ENCODE data around the gene UCP3. TPM values are rescaled to one million over a fixed set of nuclear protein-coding genes. Genes with fewer than 3 reads are reported as not detected.

UCP3 gene
- total RNA-seq, 2 experiments from 2014 or later, result 2.4 to 3.2 TPM

GRCh38 chr11:74005721-74006517, 3.0 kb downstream of the UCP3 start:
- intact Hi-C loops (cut with micrococcal nuclease; ENCODE audit: unreplicated experiment), result no loop called here
- H3K79me2 ChIP-seq (ENCODE audit: insufficient read depth, low read depth, low read length), result no peaks in the 10 kb centered on the region
- peaks cover 26% of the 10 kb centered on the region for H3K4me1 ChIP-seq (ENCODE audit: insufficient read depth, low read length, poor library complexity, severe bottlenecking)
- no peaks in the 10 kb centered on the region for H3K9me2 ChIP-seq (ENCODE audit: insufficient read depth, low read length)
- no peak for DNase-seq (ENCODE audit: low spot score)
- CTCF ChIA-PET (ENCODE audit: unreplicated experiment), result no interaction called here
- H2AFZ ChIP-seq (ENCODE audit: low read length), result no peak overlapping the region
- TF ChIP-seq EZH2phosphoT487 (IDR thresholded peaks at IDR 0.05; ENCODE audit: borderline replicate concordance, low read depth, low read length), result no peak
- TF ChIP-seq CTCF (conservative IDR thresholded peaks at IDR 0.05; ENCODE audit: low read length), result no peak
- no peak overlapping the region for H3K27ac ChIP-seq (ENCODE audit: low read depth, low read length, poor library complexity, severe bottlenecking)
- H3K4me3 ChIP-seq (ENCODE audit: low read depth, low read length, poor library complexity, severe bottlenecking), result no peak overlapping the region
- no peak overlapping the region for H3K4me2 ChIP-seq (ENCODE audit: low read length)
- H4K20me1 ChIP-seq (ENCODE audit: insufficient read depth, low read length), result no peaks in the 10 kb centered on the region
- H3K36me3 ChIP-seq (ENCODE audit: insufficient read depth, low read length), result no peaks in the 10 kb centered on the region
- no TSS peak for BruUV-seq (replicated peaks)
- POLR2A ChIA-PET, result no interaction called here
- no peaks in the 10 kb centered on the region for H3K9me3 ChIP-seq (ENCODE audit: low read length)

- H3K4me1 ChIP-seq (ENCODE audit: insufficient read depth, low read length, poor library complexity, severe bottlenecking), result peaks cover 25% of the 10 kb centered on the region
- intact Hi-C loops (cut with micrococcal nuclease; ENCODE audit: unreplicated experiment), result no loop called here
- DNase-seq (ENCODE audit: low spot score), result peak; percentile 44
- no peak overlapping the region for H3K4me2 ChIP-seq (ENCODE audit: low read length)
- H2AFZ ChIP-seq (ENCODE audit: low read length), result no peak overlapping the region
- POLR2A ChIA-PET, result interaction anchor here (0.7 kb wide), 1 partner anchor 11 kb away, joined by 3 read pairs; no protein-coding TSS in a partner anchor
- TF ChIP-seq CTCF (conservative IDR thresholded peaks at IDR 0.05; ENCODE audit: low read length), result 0 out of 2 replicates have a peak, but pooled peaks have one; percentile 17
- no peak for TF ChIP-seq EZH2phosphoT487 (IDR thresholded peaks at IDR 0.05; ENCODE audit: borderline replicate concordance, low read depth, low read length)
- no TSS peak for BruUV-seq (replicated peaks)
- H3K9me3 ChIP-seq (ENCODE audit: low read length), result no peaks in the 10 kb centered on the region
- H3K9me2 ChIP-seq (ENCODE audit: insufficient read depth, low read length), result no peaks in the 10 kb centered on the region
- no peak overlapping the region for H3K4me3 ChIP-seq (ENCODE audit: low read depth, low read length, poor library complexity, severe bottlenecking)
- no peaks in the 10 kb centered on the region for H3K79me2 ChIP-seq (ENCODE audit: insufficient read depth, low read depth, low read length)
- H4K20me1 ChIP-seq (ENCODE audit: insufficient read depth, low read length), result no peaks in the 10 kb centered on the region
- CTCF ChIA-PET (ENCODE audit: unreplicated experiment), result interaction anchor here (1.0 kb wide), 1 partner anchor 16 kb away, joined by 3 read pairs; no protein-coding TSS in a partner anchor
- H3K27ac ChIP-seq (ENCODE audit: low read depth, low read length, poor library complexity, severe bottlenecking), result no peak overlapping the region
- H3K36me3 ChIP-seq (ENCODE audit: insufficient read depth, low read length), result no peaks in the 10 kb centered on the region
Measured at GRCh38 chr11:74004759-74005615, 3.9 kb downstream of the UCP3 start.
